Sigmoid colon (tissue), 4 donors: ENCODE measurements around the gene OXTR.

Source experiments
- EP300 ChIP-seq, 4 donors: sonication (generic); formaldehyde crosslinking; IDR thresholded peaks; one replicate each; pipeline ENCODE4 v1.6.1; 2017; ENCODE audit warnings: antibody characterized with exemption in 4 of 4
- POLR2AphosphoS5 ChIP-seq, 4 donors: sonication (generic); formaldehyde crosslinking; IDR thresholded peaks; one replicate each; pipeline ENCODE4 v1.6.1; 2017; ENCODE audit warnings: antibody characterized with exemption in 4 of 4
- TF ChIP-seq, protein P1 (sequence below), 4 experiments: fragments of 450-650 bp in 3 of 4; fragments of 200-600 bp in 1 of 4; IDR thresholded peaks; one replicate each; pipeline ENCODE4 v1.5.1; 2016 to 2019; ENCODE audit warnings: antibody characterized with exemption in 4 of 4, mild to moderate bottlenecking in 3 of 4, moderate library complexity in 2 of 4

DNA sequence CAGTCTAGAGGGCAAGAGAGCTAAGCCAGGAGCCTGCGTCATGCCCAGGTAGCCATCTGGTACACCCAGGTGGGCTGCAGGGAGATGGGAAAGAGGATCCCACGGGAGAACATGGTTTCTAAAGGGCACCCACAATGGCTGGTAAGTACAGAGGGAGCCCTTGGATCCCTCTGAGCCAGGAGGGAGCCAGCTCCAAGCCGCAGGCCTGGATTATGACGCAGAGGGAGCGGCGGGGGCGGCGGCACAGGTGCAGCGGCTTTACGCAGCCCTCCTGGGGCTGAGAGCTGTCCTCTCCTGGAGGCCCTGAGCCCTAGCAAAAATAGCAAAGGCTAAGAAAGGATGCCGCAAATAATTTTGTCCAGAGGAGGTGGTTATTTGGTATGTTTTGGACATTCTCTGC lies 33.0 kb downstream of the OXTR start:
- TF ChIP-seq EP300 (IDR thresholded peaks at IDR 0.05) (no peak), POLR2AphosphoS5 (IDR thresholded peaks at IDR 0.05) (no peak)
- TF ChIP-seq, protein P1, sequence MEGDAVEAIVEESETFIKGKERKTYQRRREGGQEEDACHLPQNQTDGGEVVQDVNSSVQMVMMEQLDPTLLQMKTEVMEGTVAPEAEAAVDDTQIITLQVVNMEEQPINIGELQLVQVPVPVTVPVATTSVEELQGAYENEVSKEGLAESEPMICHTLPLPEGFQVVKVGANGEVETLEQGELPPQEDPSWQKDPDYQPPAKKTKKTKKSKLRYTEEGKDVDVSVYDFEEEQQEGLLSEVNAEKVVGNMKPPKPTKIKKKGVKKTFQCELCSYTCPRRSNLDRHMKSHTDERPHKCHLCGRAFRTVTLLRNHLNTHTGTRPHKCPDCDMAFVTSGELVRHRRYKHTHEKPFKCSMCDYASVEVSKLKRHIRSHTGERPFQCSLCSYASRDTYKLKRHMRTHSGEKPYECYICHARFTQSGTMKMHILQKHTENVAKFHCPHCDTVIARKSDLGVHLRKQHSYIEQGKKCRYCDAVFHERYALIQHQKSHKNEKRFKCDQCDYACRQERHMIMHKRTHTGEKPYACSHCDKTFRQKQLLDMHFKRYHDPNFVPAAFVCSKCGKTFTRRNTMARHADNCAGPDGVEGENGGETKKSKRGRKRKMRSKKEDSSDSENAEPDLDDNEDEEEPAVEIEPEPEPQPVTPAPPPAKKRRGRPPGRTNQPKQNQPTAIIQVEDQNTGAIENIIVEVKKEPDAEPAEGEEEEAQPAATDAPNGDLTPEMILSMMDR (IDR thresholded peaks at IDR 0.05), result no peak
